Measurements from ENCODE around the gene ADGRG6. TPM values are rescaled to one million over a fixed set of nuclear protein-coding genes. Genes with fewer than 3 reads are reported as not detected.

The ADGRG6 gene
- total RNA-seq, 1 experiment from 2014 or later = 30.3 TPM

DNA sequence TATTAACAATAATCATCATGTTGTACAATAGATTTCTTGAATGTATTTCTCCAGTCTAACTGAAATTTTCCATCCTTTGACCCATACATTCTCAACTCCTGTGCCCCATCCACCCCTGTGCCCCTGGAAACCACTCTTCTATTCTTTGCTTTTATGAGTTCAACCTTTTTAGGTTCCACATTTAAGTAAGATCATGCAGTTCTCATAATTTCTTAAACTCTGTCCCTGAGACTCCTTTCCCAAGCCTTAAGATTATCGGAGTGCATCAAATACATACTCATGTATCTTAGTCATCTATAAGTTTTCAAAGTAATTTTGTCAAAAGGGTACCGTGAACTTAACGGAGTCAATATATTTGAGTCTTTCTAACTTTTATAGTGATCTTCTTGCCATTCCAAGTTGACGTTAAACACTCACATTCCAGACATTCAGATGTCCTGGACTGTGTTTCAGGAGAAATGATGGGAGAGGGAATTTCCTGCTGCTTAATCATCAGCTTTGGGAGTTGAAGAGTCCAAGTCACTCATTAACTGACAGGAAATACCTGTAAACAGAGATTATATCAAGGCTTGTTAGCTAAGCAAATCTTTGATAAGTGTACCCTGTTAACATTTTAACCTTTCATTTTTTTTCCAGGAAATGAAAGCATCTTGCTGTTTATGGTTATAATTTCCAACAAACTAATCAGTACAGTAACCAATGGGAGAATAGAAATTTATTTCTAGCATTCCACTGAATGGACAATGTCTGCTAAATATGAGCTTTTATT lies 73.3 kb downstream of the ADGRG6 start:
- Histone ChIP-seq H2AFZ (no peak overlapping the region), H3K4me3 (no peak overlapping the region), H3K4me1 (replicated peaks; ENCODE audit: insufficient read depth) (peaks cover 68% of the 10 kb centered on the region), H3K27ac (peak overlapping the region; percentile 82), H4K20me1 (ENCODE audit: insufficient read depth) (no peaks in the 10 kb centered on the region), H3K9me3 (ENCODE audit: insufficient read depth, low read depth) (peaks cover 7% of the 10 kb centered on the region; the same call in 1 of the 2 replicates), H3F3A (ENCODE audit: insufficient read depth, low read depth) (peaks cover 17% of the 10 kb centered on the region; the same call in 1 of the 2 replicates), H3K27me3 (ENCODE audit: insufficient read depth, low read depth) (no peaks in the 10 kb centered on the region), H3K36me3 (ENCODE audit: low read depth) (no peaks in the 10 kb centered on the region), H3K9me2 (ENCODE audit: insufficient read depth) (no peaks in the 10 kb centered on the region), H3K4me2 (peak overlapping the region; percentile 46), H3K79me2 (ENCODE audit: low read depth) (peaks cover 5% of the 10 kb centered on the region; the same call in 1 of the 2 replicates)
- intact Hi-C loops (cut with micrococcal nuclease; ENCODE audit: unreplicated experiment) = loop anchor here (1.0 to 10.0 kb wide), 4 partner anchors 37 to 1300 kb away; partner anchors contain the start of gene PHACTR2
- no peak for TF ChIP-seq EZH2 (IDR thresholded peaks at IDR 0.05; ENCODE audit: low read depth)
- no peak for TF ChIP-seq CTCF (conservative IDR thresholded peaks at IDR 0.05)
- BruUV-seq (replicated peaks) = no TSS peak
- ChIA-PET CTCF (no interaction called here), POLR2A (ENCODE audit: unreplicated experiment) (no interaction called here)
- peak; percentile 36 to 95 for DNase-seq

DNA sequence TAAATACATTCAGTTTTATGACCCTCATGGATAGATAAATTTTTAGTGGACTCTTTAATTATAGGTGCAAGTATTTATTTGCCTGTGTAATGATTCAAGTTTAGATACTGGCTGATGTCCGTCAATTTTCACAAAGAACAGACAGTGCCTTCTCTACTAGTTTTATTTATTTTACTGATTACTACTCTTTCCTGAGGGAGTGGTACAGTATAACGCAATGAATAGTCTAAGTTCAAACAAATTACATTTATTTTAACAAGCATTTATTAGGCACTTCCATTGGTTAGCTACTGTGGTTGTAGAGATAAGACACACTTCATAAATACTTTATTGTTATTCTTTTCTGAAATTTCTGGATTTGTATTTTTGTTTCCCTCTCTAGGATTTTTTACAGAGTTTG lies 74.3 kb downstream of the ADGRG6 start:
- H4K20me1 ChIP-seq (ENCODE audit: insufficient read depth) = no peaks in the 10 kb centered on the region
- H3K27ac ChIP-seq = peak overlapping the region; percentile 82
- peaks cover 7% of the 10 kb centered on the region; the same call in 1 of the 2 replicates for H3K9me3 ChIP-seq (ENCODE audit: insufficient read depth, low read depth)
- H3K4me3 ChIP-seq = no peak overlapping the region
- peaks cover 68% of the 10 kb centered on the region for H3K4me1 ChIP-seq (replicated peaks; ENCODE audit: insufficient read depth)
- no peak for TF ChIP-seq CTCF (conservative IDR thresholded peaks at IDR 0.05)
- no peak for TF ChIP-seq EZH2 (IDR thresholded peaks at IDR 0.05; ENCODE audit: low read depth)
- DNase-seq = peak in 1 of 2 experiments; percentile 37
- peaks cover 5% of the 10 kb centered on the region; the same call in 1 of the 2 replicates for H3K79me2 ChIP-seq (ENCODE audit: low read depth)
- intact Hi-C loops (cut with micrococcal nuclease; ENCODE audit: unreplicated experiment) = loop anchor here (5.0 to 10.0 kb wide), 2 partner anchors 36 to 1299 kb away; partner anchors contain the start of gene PHACTR2
- no peaks in the 10 kb centered on the region for H3K9me2 ChIP-seq (ENCODE audit: insufficient read depth)
- H3K27me3 ChIP-seq (ENCODE audit: insufficient read depth, low read depth) = no peaks in the 10 kb centered on the region
- BruUV-seq (replicated peaks) = no TSS peak
- CTCF ChIA-PET = no interaction called here
- H3F3A ChIP-seq (ENCODE audit: insufficient read depth, low read depth) = peaks cover 17% of the 10 kb centered on the region; the same call in 1 of the 2 replicates
- POLR2A ChIA-PET (ENCODE audit: unreplicated experiment) = no interaction called here
- peak overlapping the region; percentile 46; the same call in 1 of the 2 replicates for H3K4me2 ChIP-seq
- no peaks in the 10 kb centered on the region for H3K36me3 ChIP-seq (ENCODE audit: low read depth)
- H2AFZ ChIP-seq = no peak overlapping the region

DNA sequence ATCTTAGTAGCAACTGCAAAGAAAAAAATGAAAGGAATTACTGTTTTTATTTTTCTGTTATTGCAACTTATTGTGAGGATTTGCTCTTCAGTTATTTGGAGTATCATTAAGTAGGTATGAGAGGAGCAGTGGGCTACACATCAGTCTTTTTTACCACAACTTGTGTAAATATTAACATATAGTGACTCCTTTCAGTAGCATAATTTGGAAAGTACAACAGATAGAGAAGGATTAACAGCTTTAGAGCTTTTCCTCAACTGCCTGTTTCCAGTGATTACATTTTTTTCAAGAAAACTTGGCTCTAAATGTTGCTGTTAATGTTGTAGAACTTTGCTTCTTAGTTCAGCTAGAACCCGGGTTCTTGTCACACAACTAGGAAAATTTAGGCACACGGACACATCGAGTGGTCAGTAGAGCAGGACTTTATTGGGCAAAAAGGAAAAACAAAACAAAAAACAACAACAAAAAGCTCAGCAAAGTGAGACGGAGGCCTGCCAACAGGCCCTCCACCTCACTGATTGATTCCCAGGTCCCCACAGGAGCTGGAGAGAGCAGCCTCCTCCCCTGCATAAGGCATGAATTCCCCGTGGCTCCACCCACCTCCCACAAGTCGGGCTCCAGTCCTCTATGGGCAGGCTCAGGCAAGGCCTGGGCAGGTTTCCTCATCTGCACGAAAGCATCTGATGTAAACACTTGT lies 75.1 kb downstream of the ADGRG6 start:
- no peak overlapping the region for H3K27ac ChIP-seq
- peaks cover 63% of the 10 kb centered on the region for H3K4me1 ChIP-seq (replicated peaks; ENCODE audit: insufficient read depth)
- no peak for TF ChIP-seq CTCF (conservative IDR thresholded peaks at IDR 0.05)
- no peak for TF ChIP-seq EZH2 (IDR thresholded peaks at IDR 0.05; ENCODE audit: low read depth)
- no peaks in the 10 kb centered on the region for H3K36me3 ChIP-seq (ENCODE audit: low read depth)
- POLR2A ChIA-PET (ENCODE audit: unreplicated experiment) = no interaction called here
- BruUV-seq (replicated peaks) = no TSS peak
- H3K4me2 ChIP-seq = no peak overlapping the region
- intact Hi-C loops (cut with micrococcal nuclease; ENCODE audit: unreplicated experiment) = loop anchor here (5.0 to 10.0 kb wide), 2 partner anchors 35 to 1298 kb away; partner anchors contain the start of gene PHACTR2
- peaks cover 7% of the 10 kb centered on the region; the same call in 1 of the 2 replicates for H3K9me3 ChIP-seq (ENCODE audit: insufficient read depth, low read depth)
- H2AFZ ChIP-seq = no peak overlapping the region
- CTCF ChIA-PET = no interaction called here
- H3K27me3 ChIP-seq (ENCODE audit: insufficient read depth, low read depth) = no peaks in the 10 kb centered on the region
- H4K20me1 ChIP-seq (ENCODE audit: insufficient read depth) = no peaks in the 10 kb centered on the region
- H3K4me3 ChIP-seq = no peak overlapping the region
- peaks cover 17% of the 10 kb centered on the region; the same call in 1 of the 2 replicates for H3F3A ChIP-seq (ENCODE audit: insufficient read depth, low read depth)
- DNase-seq = peak in 1 of 2 experiments; percentile 9
- no peaks in the 10 kb centered on the region for H3K9me2 ChIP-seq (ENCODE audit: insufficient read depth)
- H3K79me2 ChIP-seq (ENCODE audit: low read depth) = peaks cover 5% of the 10 kb centered on the region; the same call in 1 of the 2 replicates
